ENCODE results near the gene ANKRD63.

DNA sequence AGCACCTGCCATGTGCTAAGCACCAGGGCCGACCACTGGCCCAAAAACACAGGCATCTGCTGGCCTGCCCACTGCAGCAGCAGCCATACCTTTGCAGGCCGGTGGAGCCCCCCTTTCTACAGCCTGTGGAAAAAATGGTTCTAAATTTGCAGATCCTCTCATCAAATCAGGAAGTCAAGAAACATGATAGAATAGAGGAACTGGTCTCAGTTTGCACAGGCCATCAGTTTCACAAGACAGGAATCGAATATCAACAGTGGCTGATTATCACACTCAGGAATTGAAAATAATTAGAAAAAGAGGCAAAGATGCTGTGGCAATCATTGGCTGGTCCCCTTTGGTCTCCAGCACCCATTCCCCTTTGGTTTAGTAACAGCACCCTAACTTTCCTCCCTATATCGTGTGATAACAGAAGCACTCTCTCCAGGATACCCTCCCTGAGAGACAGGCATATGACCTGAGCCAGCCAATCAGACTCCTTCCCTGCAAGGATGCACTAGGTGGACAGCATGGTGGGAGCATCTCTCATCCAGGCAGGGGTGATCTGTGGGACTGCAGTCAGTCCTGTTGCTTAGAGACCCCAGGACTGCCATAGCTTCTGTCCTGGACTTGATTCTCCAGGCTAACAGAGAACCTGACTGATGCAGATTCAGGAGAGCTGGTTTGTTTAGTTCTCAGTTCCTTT, 47.5 kb downstream of the ANKRD63 start:
- TF ChIP-seq RAD21 (IDR thresholded peaks at IDR 0.05; ENCODE audit: low read depth), result no peak
- TF ChIP-seq FOXM1 (IDR thresholded peaks at IDR 0.05; ENCODE audit: borderline replicate concordance, low read depth), result no peak
- no peak for TF ChIP-seq TCF12 (IDR thresholded peaks at IDR 0.05; ENCODE audit: low read depth)
- no peak for TF ChIP-seq YY1 (IDR thresholded peaks at IDR 0.05; ENCODE audit: low read depth)
- no peak for TF ChIP-seq EP300 (IDR thresholded peaks at IDR 0.05; ENCODE audit: borderline replicate concordance)
- no peak for TF ChIP-seq CEBPB (IDR thresholded peaks at IDR 0.05)
- TF ChIP-seq ZBTB7A (IDR thresholded peaks at IDR 0.05; ENCODE audit: low read depth), result no peak
- TF ChIP-seq, protein P1, sequence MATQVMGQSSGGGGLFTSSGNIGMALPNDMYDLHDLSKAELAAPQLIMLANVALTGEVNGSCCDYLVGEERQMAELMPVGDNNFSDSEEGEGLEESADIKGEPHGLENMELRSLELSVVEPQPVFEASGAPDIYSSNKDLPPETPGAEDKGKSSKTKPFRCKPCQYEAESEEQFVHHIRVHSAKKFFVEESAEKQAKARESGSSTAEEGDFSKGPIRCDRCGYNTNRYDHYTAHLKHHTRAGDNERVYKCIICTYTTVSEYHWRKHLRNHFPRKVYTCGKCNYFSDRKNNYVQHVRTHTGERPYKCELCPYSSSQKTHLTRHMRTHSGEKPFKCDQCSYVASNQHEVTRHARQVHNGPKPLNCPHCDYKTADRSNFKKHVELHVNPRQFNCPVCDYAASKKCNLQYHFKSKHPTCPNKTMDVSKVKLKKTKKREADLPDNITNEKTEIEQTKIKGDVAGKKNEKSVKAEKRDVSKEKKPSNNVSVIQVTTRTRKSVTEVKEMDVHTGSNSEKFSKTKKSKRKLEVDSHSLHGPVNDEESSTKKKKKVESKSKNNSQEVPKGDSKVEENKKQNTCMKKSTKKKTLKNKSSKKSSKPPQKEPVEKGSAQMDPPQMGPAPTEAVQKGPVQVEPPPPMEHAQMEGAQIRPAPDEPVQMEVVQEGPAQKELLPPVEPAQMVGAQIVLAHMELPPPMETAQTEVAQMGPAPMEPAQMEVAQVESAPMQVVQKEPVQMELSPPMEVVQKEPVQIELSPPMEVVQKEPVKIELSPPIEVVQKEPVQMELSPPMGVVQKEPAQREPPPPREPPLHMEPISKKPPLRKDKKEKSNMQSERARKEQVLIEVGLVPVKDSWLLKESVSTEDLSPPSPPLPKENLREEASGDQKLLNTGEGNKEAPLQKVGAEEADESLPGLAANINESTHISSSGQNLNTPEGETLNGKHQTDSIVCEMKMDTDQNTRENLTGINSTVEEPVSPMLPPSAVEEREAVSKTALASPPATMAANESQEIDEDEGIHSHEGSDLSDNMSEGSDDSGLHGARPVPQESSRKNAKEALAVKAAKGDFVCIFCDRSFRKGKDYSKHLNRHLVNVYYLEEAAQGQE (IDR thresholded peaks at IDR 0.05; ENCODE audit: low read depth), result no peak
- TF ChIP-seq, protein P2, sequence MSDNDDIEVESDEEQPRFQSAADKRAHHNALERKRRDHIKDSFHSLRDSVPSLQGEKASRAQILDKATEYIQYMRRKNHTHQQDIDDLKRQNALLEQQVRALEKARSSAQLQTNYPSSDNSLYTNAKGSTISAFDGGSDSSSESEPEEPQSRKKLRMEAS (IDR thresholded peaks at IDR 0.05), result no peak
- TF ChIP-seq, protein P3, sequence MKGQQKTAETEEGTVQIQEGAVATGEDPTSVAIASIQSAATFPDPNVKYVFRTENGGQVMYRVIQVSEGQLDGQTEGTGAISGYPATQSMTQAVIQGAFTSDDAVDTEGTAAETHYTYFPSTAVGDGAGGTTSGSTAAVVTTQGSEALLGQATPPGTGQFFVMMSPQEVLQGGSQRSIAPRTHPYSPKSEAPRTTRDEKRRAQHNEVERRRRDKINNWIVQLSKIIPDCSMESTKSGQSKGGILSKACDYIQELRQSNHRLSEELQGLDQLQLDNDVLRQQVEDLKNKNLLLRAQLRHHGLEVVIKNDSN (IDR thresholded peaks at IDR 0.05), result peak; percentile 60; the same call in 1 of the 2 replicates

Measured in Ishikawa (cell line).